Esophagus muscularis mucosa (tissue), 4 donors: ENCODE results near the gene C11orf98.

Experiments used
- CTCF ChIP-seq, 3 experiments: fragments of 200-600 bp in 2 of 3; fragments of 450-650 bp in 1 of 3; sonication (generic) in 2 of 3; IDR thresholded peaks; one replicate each; pipeline ENCODE4 v1.5.1; 2017 to 2019; ENCODE audit warnings: antibody characterized with exemption in 3 of 3, mild to moderate bottlenecking in 2 of 3, moderate library complexity in 1 of 3
- EP300 ChIP-seq: sonication (generic); formaldehyde crosslinking; IDR thresholded peaks from one replicate; pipeline ENCODE4 v1.6.1; 2017; ENCODE audit warnings: antibody characterized with exemption
- POLR2A ChIP-seq: fragments of 450-650 bp; IDR thresholded peaks from one replicate; pipeline ENCODE4 v1.6.1; 2017; ENCODE audit warnings: antibody characterized with exemption, moderate library complexity, mild to moderate bottlenecking, low read depth
- POLR2AphosphoS5 ChIP-seq, 2 donors: sonication (generic); formaldehyde crosslinking; IDR thresholded peaks; one replicate each; pipeline ENCODE4 v1.6.1; 2017; ENCODE audit warnings: antibody characterized with exemption in 2 of 2

GRCh38 chr11:62627713-62628112, 37.3 kb downstream of the C11orf98 start:
- no peak for TF ChIP-seq CTCF (IDR thresholded peaks at IDR 0.05)
- no peak for TF ChIP-seq POLR2A
- TF ChIP-seq POLR2AphosphoS5 (IDR thresholded peaks at IDR 0.05): no peak
- no peak for TF ChIP-seq EP300
